ENCODE results near the gene NLRP8.
A peak's percentile ranks its signal among the peaks of the same experiment; 100 is the strongest.

Gene NLRP8

GRCh38 chr19:55912916-55913315, 34.7 kb upstream of the NLRP8 start:
- Histone ChIP-seq H3K27me3 (ENCODE audit: insufficient read depth, poor library complexity, severe bottlenecking) (no peaks in the 10 kb centered on the region), H3K27ac (replicated peaks) (no peak overlapping the region), H3K4me3 (replicated peaks; ENCODE audit: insufficient read depth, low read length) (no peak overlapping the region)
- no peak for DNase-seq (ENCODE audit: low read depth in 1 of 2, low spot score in 1 of 2)
- TF ChIP-seq REST (IDR thresholded peaks at IDR 0.05; ENCODE audit: insufficient replicate concordance, low read depth) (no peak), CTCF (IDR thresholded peaks at IDR 0.05; ENCODE audit: insufficient read depth, low read length) (no peak), GABPA (IDR thresholded peaks at IDR 0.05; ENCODE audit: low read depth) (no peak), POLR2AphosphoS5 (IDR thresholded peaks at IDR 0.05; ENCODE audit: low read depth) (no peak), SPI1 (IDR thresholded peaks at IDR 0.05; ENCODE audit: borderline replicate concordance, low read depth) (no peak)

- Histone ChIP-seq H3K27ac (replicated peaks) (no peak overlapping the region), H3K4me3 (replicated peaks; ENCODE audit: insufficient read depth, low read length) (no peak overlapping the region), H3K27me3 (ENCODE audit: insufficient read depth, poor library complexity, severe bottlenecking) (no peaks in the 10 kb centered on the region)
- DNase-seq (ENCODE audit: low read depth in 1 of 2, low spot score in 1 of 2) = peak in 1 of 2 experiments; percentile 8
- no peak for TF ChIP-seq GABPA (IDR thresholded peaks at IDR 0.05; ENCODE audit: low read depth)
- TF ChIP-seq SPI1 (IDR thresholded peaks at IDR 0.05; ENCODE audit: borderline replicate concordance, low read depth) = no peak
- TF ChIP-seq CTCF (IDR thresholded peaks at IDR 0.05; ENCODE audit: insufficient read depth, low read length) = peak; percentile 9
- TF ChIP-seq POLR2AphosphoS5 (IDR thresholded peaks at IDR 0.05; ENCODE audit: low read depth) = no peak
- no peak for TF ChIP-seq REST (IDR thresholded peaks at IDR 0.05; ENCODE audit: insufficient replicate concordance, low read depth)
Measured at GRCh38 chr19:55913643-55914268, 33.9 kb upstream of the NLRP8 start.

- H3K27ac ChIP-seq (replicated peaks) = no peak overlapping the region
- H3K27me3 ChIP-seq (ENCODE audit: insufficient read depth, poor library complexity, severe bottlenecking) = no peaks in the 10 kb centered on the region
- no peak for DNase-seq (ENCODE audit: low read depth in 1 of 2, low spot score in 1 of 2)
- no peak overlapping the region for H3K4me3 ChIP-seq (replicated peaks; ENCODE audit: insufficient read depth, low read length)
- no peak for TF ChIP-seq SPI1 (IDR thresholded peaks at IDR 0.05; ENCODE audit: borderline replicate concordance, low read depth)
- TF ChIP-seq GABPA (IDR thresholded peaks at IDR 0.05; ENCODE audit: low read depth) = no peak
- TF ChIP-seq REST (IDR thresholded peaks at IDR 0.05; ENCODE audit: insufficient replicate concordance, low read depth) = no peak
- no peak for TF ChIP-seq POLR2AphosphoS5 (IDR thresholded peaks at IDR 0.05; ENCODE audit: low read depth)
- no peak for TF ChIP-seq CTCF (IDR thresholded peaks at IDR 0.05; ENCODE audit: insufficient read depth, low read length)
Measured at GRCh38 chr19:55923556-55923955, 24.1 kb upstream of the NLRP8 start.
